Sigmoid colon (tissue), 4 donors: ENCODE results near the gene CACNB2.

Source experiments
- CTCF ChIP-seq, 4 experiments: fragments of 450-650 bp in 3 of 4; fragments of 200-600 bp in 1 of 4; IDR thresholded peaks; one replicate each; pipeline ENCODE4 v1.5.1; 2016 to 2019; ENCODE audit warnings: antibody characterized with exemption in 4 of 4, mild to moderate bottlenecking in 3 of 4, moderate library complexity in 2 of 4
- POLR2AphosphoS5 ChIP-seq, 4 donors: sonication (generic); formaldehyde crosslinking; IDR thresholded peaks; one replicate each; pipeline ENCODE4 v1.6.1; 2017; ENCODE audit warnings: antibody characterized with exemption in 4 of 4

GRCh38 chr10:18233775-18234174 is 93.6 kb downstream of the CACNB2 start:
- TF ChIP-seq CTCF (IDR thresholded peaks at IDR 0.05) (no peak), POLR2AphosphoS5 (IDR thresholded peaks at IDR 0.05) (no peak)
